DND-41 (cell line): ENCODE data around the gene DUSP28.

Experiments used
- ATAC-seq: fragments of 200-7000 bp; cut with Tn5 transposase; 3 replicates; pipeline ENCODE4 v1.9.1; 2021; ENCODE audit warnings: low read depth; ENCODE audit not compliant: insufficient read depth
- DNase-seq: peaks from one replicate; pipeline ENCODE4 v3.0.0-alpha.2; 2020
- H2AFZ ChIP-seq: 2 replicates; pipeline ENCODE4 v1.6.0; 2012; ENCODE audit warnings: low read depth, low read length
- H3K27ac ChIP-seq: 2 replicates; pipeline ENCODE4 v1.5.1; 2012; ENCODE audit warnings: low read length, inconsistent platforms
- H3K27me3 ChIP-seq: fragments of 200-600 bp; sonication (generic); 2 replicates; pipeline ENCODE4 v1.6.0; 2012; ENCODE audit warnings: low read length, mild to moderate bottlenecking, inconsistent platforms; ENCODE audit not compliant: insufficient read depth, poor library complexity
- H3K36me3 ChIP-seq: 2 replicates; pipeline ENCODE4 v1.5.1; 2012; ENCODE audit warnings: low read length, inconsistent platforms; ENCODE audit not compliant: insufficient read depth
- H3K4me1 ChIP-seq: 2 replicates; pipeline ENCODE4 v1.5.1; 2012; ENCODE audit warnings: mild to moderate bottlenecking, low read length; ENCODE audit not compliant: insufficient read depth
- H3K4me2 ChIP-seq: 2 replicates; pipeline ENCODE4 v1.6.0; 2012; ENCODE audit warnings: mild to moderate bottlenecking, moderate library complexity, low read length, inconsistent platforms; ENCODE audit not compliant: insufficient read depth
- H3K4me3 ChIP-seq, 2 experiments: fragments of 200-600 bp in 1 of 2; shearing (Covaris generic) in 1 of 2; 2 replicates each; pipeline ENCODE4 v1.5.1; 2012 to 2016; ENCODE audit warnings: inconsistent platforms in 2 of 2, low read length in 2 of 2, mild to moderate bottlenecking in 2 of 2, low read depth in 1 of 2, moderate library complexity in 1 of 2
- H3K79me2 ChIP-seq: 2 replicates; pipeline ENCODE4 v1.6.0; 2012; ENCODE audit warnings: low read length, inconsistent platforms; ENCODE audit not compliant: insufficient read depth
- H3K9ac ChIP-seq: 2 replicates; pipeline ENCODE4 v1.6.0; 2012; ENCODE audit warnings: low read depth, mild to moderate bottlenecking, inconsistent platforms, low read length, moderate library complexity
- H3K9me3 ChIP-seq: 2 replicates; pipeline ENCODE4 v1.5.1; 2012; ENCODE audit warnings: low read length, moderate library complexity, mild to moderate bottlenecking, inconsistent platforms; ENCODE audit not compliant: insufficient read depth, severe bottlenecking
- H4K20me1 ChIP-seq: 2 replicates; pipeline ENCODE4 v1.6.0; 2012; ENCODE audit warnings: low read length; ENCODE audit not compliant: insufficient read depth
- EZH2 ChIP-seq: IDR thresholded peaks from 3 replicates; pipeline ENCODE4 v1.6.1; 2012; ENCODE audit warnings: borderline replicate concordance, low read depth, mild to moderate bottlenecking, moderate library complexity, low read length, inconsistent platforms; ENCODE audit not compliant: severe bottlenecking
- TF ChIP-seq, protein P1 (sequence below): IDR thresholded peaks from 2 replicates; pipeline ENCODE4 v1.5.1; 2012; ENCODE audit warnings: borderline replicate concordance, low read length, moderate library complexity, mild to moderate bottlenecking; ENCODE audit not compliant: poor library complexity, severe bottlenecking; ENCODE audit errors: extremely low read depth

Gene DUSP28

GRCh38 chr2:240568678-240569522 lies 8.7 kb downstream of the DUSP28 start:
- DNase-seq (peak; percentile 69), ATAC-seq (0 out of 3 replicates have a peak, but pooled peaks have one; percentile 1)
- Histone ChIP-seq H3K36me3 (peaks cover 34% of the 10 kb centered on the region), H2AFZ (peak overlapping the region; percentile 77), H3K27me3 (no peaks in the 10 kb centered on the region), H4K20me1 (peaks cover 43% of the 10 kb centered on the region), H3K9ac (peak overlapping the region; percentile 88), H3K4me2 (peak overlapping the region; percentile 81), H3K9me3 (no peaks in the 10 kb centered on the region), H3K4me3 (peak overlapping the region; percentile 64 to 71; a peak in 3 of 4 replicates), H3K27ac (peak overlapping the region; percentile 62), H3K4me1 (peaks cover 61% of the 10 kb centered on the region), H3K79me2 (peaks cover 59% of the 10 kb centered on the region)
- no peak for TF ChIP-seq EZH2
- TF ChIP-seq, protein P1, sequence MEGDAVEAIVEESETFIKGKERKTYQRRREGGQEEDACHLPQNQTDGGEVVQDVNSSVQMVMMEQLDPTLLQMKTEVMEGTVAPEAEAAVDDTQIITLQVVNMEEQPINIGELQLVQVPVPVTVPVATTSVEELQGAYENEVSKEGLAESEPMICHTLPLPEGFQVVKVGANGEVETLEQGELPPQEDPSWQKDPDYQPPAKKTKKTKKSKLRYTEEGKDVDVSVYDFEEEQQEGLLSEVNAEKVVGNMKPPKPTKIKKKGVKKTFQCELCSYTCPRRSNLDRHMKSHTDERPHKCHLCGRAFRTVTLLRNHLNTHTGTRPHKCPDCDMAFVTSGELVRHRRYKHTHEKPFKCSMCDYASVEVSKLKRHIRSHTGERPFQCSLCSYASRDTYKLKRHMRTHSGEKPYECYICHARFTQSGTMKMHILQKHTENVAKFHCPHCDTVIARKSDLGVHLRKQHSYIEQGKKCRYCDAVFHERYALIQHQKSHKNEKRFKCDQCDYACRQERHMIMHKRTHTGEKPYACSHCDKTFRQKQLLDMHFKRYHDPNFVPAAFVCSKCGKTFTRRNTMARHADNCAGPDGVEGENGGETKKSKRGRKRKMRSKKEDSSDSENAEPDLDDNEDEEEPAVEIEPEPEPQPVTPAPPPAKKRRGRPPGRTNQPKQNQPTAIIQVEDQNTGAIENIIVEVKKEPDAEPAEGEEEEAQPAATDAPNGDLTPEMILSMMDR, result no peak

- ATAC-seq (no peak), DNase-seq (peak; percentile 44)
- Histone ChIP-seq H3K36me3 (peaks cover 40% of the 10 kb centered on the region), H3K9ac (peak overlapping the region; percentile 88), H3K79me2 (peaks cover 54% of the 10 kb centered on the region), H3K27ac (peak overlapping the region; percentile 62), H4K20me1 (peaks cover 43% of the 10 kb centered on the region), H3K4me2 (peak overlapping the region; percentile 81), H2AFZ (no peak overlapping the region), H3K9me3 (no peaks in the 10 kb centered on the region), H3K4me1 (peaks cover 55% of the 10 kb centered on the region), H3K27me3 (no peaks in the 10 kb centered on the region), H3K4me3 (peak overlapping the region; percentile 64 to 71; a peak in 3 of 4 replicates)
- TF ChIP-seq, protein P1, result no peak
- TF ChIP-seq EZH2, result no peak
Measured at GRCh38 chr2:240569523-240569997, 9.4 kb downstream of the DUSP28 start.

DNA sequence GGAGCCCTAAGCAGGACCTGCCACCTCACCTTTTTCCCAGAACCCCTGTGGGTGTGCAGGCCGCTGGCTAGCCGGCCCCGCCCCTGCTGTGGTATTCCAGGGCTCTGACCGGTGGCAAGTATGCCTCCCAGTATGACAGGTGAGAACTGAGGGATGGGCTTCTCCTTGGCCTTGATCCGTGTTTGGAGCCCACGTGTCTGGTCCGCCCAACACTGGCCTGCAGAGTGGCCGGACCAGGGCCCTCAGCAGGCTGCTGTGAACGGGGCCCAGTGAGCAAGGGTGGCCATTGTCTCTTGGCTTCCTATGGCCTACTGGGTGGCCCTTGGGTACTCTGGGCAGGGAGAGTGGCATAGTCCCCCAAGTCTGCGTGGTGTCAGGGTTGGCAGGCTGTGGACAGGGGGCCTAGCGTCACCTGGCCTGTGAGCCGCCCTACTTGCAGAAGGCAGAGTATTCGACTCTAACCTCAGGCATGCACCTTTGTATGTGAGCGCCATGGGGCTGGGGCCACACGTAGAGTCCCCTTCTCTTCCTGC lies 9.9 kb downstream of the DUSP28 start:
- Histone ChIP-seq H3K9me3 (no peaks in the 10 kb centered on the region), H3K9ac (peak overlapping the region; percentile 88), H3K36me3 (peaks cover 45% of the 10 kb centered on the region), H3K4me1 (peaks cover 50% of the 10 kb centered on the region), H4K20me1 (peaks cover 47% of the 10 kb centered on the region), H3K27ac (no peak overlapping the region; the same call in 1 of the 2 replicates), H3K79me2 (peaks cover 52% of the 10 kb centered on the region), H2AFZ (no peak overlapping the region), H3K27me3 (no peaks in the 10 kb centered on the region), H3K4me3 (peak overlapping the region in 1 of 2 experiments; percentile 71; a peak in 2 of 4 replicates), H3K4me2 (peak overlapping the region; percentile 81)
- DNase-seq (no peak), ATAC-seq (no peak)
- no peak for TF ChIP-seq EZH2
- TF ChIP-seq, protein P1, result no peak
